Mesendoderm (in vitro differentiated cells): ENCODE measurements around the gene PIBF1.

Experiments used
- DNase-seq: peaks from one replicate; pipeline ENCODE4 v3.0.0; 2013
- H2AK5ac ChIP-seq: 2 replicates; pipeline ENCODE4 v1.6.1; 2013; ENCODE audit warnings: low read length, inconsistent platforms
- H2BK120ac ChIP-seq: 2 replicates; pipeline ENCODE4 v1.6.1; 2013; ENCODE audit warnings: low read depth, mild to moderate bottlenecking, low read length, moderate library complexity, mixed read lengths
- H2BK15ac ChIP-seq: replicated peaks from 2 replicates; pipeline ENCODE4 v1.6.1; 2013; ENCODE audit warnings: low read depth, mild to moderate bottlenecking, moderate library complexity
- H2BK5ac ChIP-seq: 2 replicates; pipeline ENCODE4 v1.6.1; 2013; ENCODE audit warnings: low read length, inconsistent platforms
- H3K18ac ChIP-seq: 2 replicates; pipeline ENCODE4 v1.6.1; 2013; ENCODE audit warnings: mild to moderate bottlenecking, low read length, mixed read lengths
- H3K23ac ChIP-seq: one replicate; pipeline ENCODE4 v1.6.1; 2013; ENCODE audit warnings: low read length
- H3K27ac ChIP-seq: 2 replicates; pipeline ENCODE4 v1.5.1; 2013; ENCODE audit warnings: low read depth, mild to moderate bottlenecking, inconsistent platforms, low read length, moderate library complexity
- H3K27me3 ChIP-seq: 2 replicates; pipeline ENCODE4 v1.6.1; 2013; ENCODE audit warnings: low read length, control low read depth, mild to moderate bottlenecking, inconsistent platforms; ENCODE audit not compliant: insufficient read depth, poor library complexity
- H3K36me3 ChIP-seq: 2 replicates; pipeline ENCODE4 v1.6.1; 2013; ENCODE audit warnings: low read length, inconsistent platforms; ENCODE audit not compliant: control insufficient read depth, insufficient read depth
- H3K4ac ChIP-seq: one replicate; pipeline ENCODE4 v1.6.1; 2013; ENCODE audit warnings: low read depth, mild to moderate bottlenecking, low read length, moderate library complexity
- H3K4me1 ChIP-seq: 2 replicates; pipeline ENCODE4 v1.6.1; 2013; ENCODE audit warnings: low read depth, low read length, inconsistent platforms; ENCODE audit not compliant: control insufficient read depth
- H3K4me2 ChIP-seq: 2 replicates; pipeline ENCODE4 v1.6.1; 2013; ENCODE audit warnings: low read length
- H3K4me3 ChIP-seq: 2 replicates; pipeline ENCODE4 v1.5.1; 2013; ENCODE audit warnings: mild to moderate bottlenecking, low read length
- H3K56ac ChIP-seq: one replicate; pipeline ENCODE4 v1.6.1; 2013; ENCODE audit warnings: low read length
- H3K79me1 ChIP-seq: 2 replicates; pipeline ENCODE4 v1.6.1; 2013; ENCODE audit warnings: low read length, inconsistent platforms
- H3K79me2 ChIP-seq: 2 replicates; pipeline ENCODE4 v1.6.1; 2013; ENCODE audit warnings: mild to moderate bottlenecking, low read length; ENCODE audit not compliant: control insufficient read depth, insufficient read depth
- H3K9ac ChIP-seq: 2 replicates; pipeline ENCODE4 v1.6.1; 2013; ENCODE audit warnings: low read length, inconsistent platforms
- H4K5ac ChIP-seq: one replicate; pipeline ENCODE4 v1.6.1; 2013; ENCODE audit warnings: low read length
- H4K8ac ChIP-seq: one replicate; pipeline ENCODE4 v1.6.1; 2013; ENCODE audit warnings: low read depth, mild to moderate bottlenecking, control low read depth, low read length, moderate library complexity
- WGBS: extraction: QIAGEN DNeasy Blood & Tissue Kit; methylation state at CpG from one replicate; pipeline ENCODE4 v1.1.7; 2013; ENCODE audit warnings: low lambda C conversion rate, missing lambda C conversion rate; ENCODE audit not compliant: insufficient coverage; ENCODE audit errors: extremely low coverage; 5-methylcytosine and 5-hydroxymethylcytosine counted together

The PIBF1 gene

GRCh38 chr13:72850959-72851677 lies 69.2 kb downstream of the PIBF1 start:
- Histone ChIP-seq H3K4me1 (no peaks in the 10 kb centered on the region), H3K27me3 (no peaks in the 10 kb centered on the region), H3K79me1 (no peaks in the 10 kb centered on the region), H2BK15ac (no peak overlapping the region), H3K9ac (no peak overlapping the region), H3K27ac (no peak overlapping the region), H2BK5ac (no peak overlapping the region), H3K4me3 (no peak overlapping the region), H3K79me2 (no peaks in the 10 kb centered on the region), H2BK120ac (no peak overlapping the region), H3K36me3 (no peaks in the 10 kb centered on the region), H3K23ac (no peak overlapping the region), H3K18ac (no peak overlapping the region), H3K4me2 (no peak overlapping the region), H3K56ac (no peak overlapping the region), H3K4ac (no peak overlapping the region), H4K8ac (no peak overlapping the region), H4K5ac (no peak overlapping the region), H2AK5ac (no peak overlapping the region)
- DNase-seq, result no peak
- no CpG with 5 or more reads among the region's 18 CpGs for WGBS

GRCh38 chr13:72851678-72852014 lies 69.7 kb downstream of the PIBF1 start:
- Histone ChIP-seq H3K79me1 (no peaks in the 10 kb centered on the region), H3K23ac (no peak overlapping the region), H3K4me3 (no peak overlapping the region), H2AK5ac (no peak overlapping the region), H4K5ac (no peak overlapping the region), H3K4me1 (no peaks in the 10 kb centered on the region), H2BK15ac (no peak overlapping the region), H3K36me3 (no peaks in the 10 kb centered on the region), H4K8ac (no peak overlapping the region), H3K18ac (no peak overlapping the region), H3K27ac (no peak overlapping the region), H3K79me2 (no peaks in the 10 kb centered on the region), H3K9ac (no peak overlapping the region), H2BK5ac (no peak overlapping the region), H2BK120ac (no peak overlapping the region), H3K4me2 (no peak overlapping the region), H3K56ac (no peak overlapping the region), H3K4ac (no peak overlapping the region), H3K27me3 (no peaks in the 10 kb centered on the region)
- no CpG with 5 or more reads among the region's 3 CpGs for WGBS
- peak; percentile 4 for DNase-seq

- H3K36me3 ChIP-seq, result no peaks in the 10 kb centered on the region
- no peak overlapping the region for H4K5ac ChIP-seq
- H3K9ac ChIP-seq, result no peak overlapping the region
- no peaks in the 10 kb centered on the region for H3K4me1 ChIP-seq
- H3K56ac ChIP-seq, result no peak overlapping the region
- no peak overlapping the region for H3K4ac ChIP-seq
- no peak for DNase-seq
- H3K27me3 ChIP-seq, result no peaks in the 10 kb centered on the region
- WGBS, result no CpG with 5 or more reads among the region's 12 CpGs
- no peak overlapping the region for H4K8ac ChIP-seq
- no peak overlapping the region for H2AK5ac ChIP-seq
- H3K27ac ChIP-seq, result no peak overlapping the region
- H3K79me2 ChIP-seq, result no peaks in the 10 kb centered on the region
- H3K18ac ChIP-seq, result no peak overlapping the region
- no peaks in the 10 kb centered on the region for H3K79me1 ChIP-seq
- no peak overlapping the region for H3K4me3 ChIP-seq
- H2BK5ac ChIP-seq, result no peak overlapping the region
- no peak overlapping the region for H2BK15ac ChIP-seq
- no peak overlapping the region for H3K23ac ChIP-seq
- no peak overlapping the region for H2BK120ac ChIP-seq
- no peak overlapping the region for H3K4me2 ChIP-seq
These were observed 70.3 kb downstream of the PIBF1 start for GRCh38 chr13:72852207-72852606.

GRCh38 chr13:72853000-72853399 lies 71.1 kb downstream of the PIBF1 start:
- H3K79me2 ChIP-seq, result no peaks in the 10 kb centered on the region
- no peaks in the 10 kb centered on the region for H3K4me1 ChIP-seq
- no peak overlapping the region for H2BK15ac ChIP-seq
- H4K5ac ChIP-seq, result no peak overlapping the region
- no peak overlapping the region for H2BK5ac ChIP-seq
- no peaks in the 10 kb centered on the region for H3K79me1 ChIP-seq
- DNase-seq, result no peak
- H3K18ac ChIP-seq, result no peak overlapping the region
- WGBS, result no CpG with 5 or more reads among the region's 1 CpG
- H2AK5ac ChIP-seq, result no peak overlapping the region
- no peak overlapping the region for H3K23ac ChIP-seq
- H2BK120ac ChIP-seq, result no peak overlapping the region
- no peak overlapping the region for H4K8ac ChIP-seq
- H3K9ac ChIP-seq, result no peak overlapping the region
- no peaks in the 10 kb centered on the region for H3K27me3 ChIP-seq
- H3K4me3 ChIP-seq, result no peak overlapping the region
- H3K4ac ChIP-seq, result no peak overlapping the region
- no peaks in the 10 kb centered on the region for H3K36me3 ChIP-seq
- no peak overlapping the region for H3K27ac ChIP-seq
- H3K4me2 ChIP-seq, result no peak overlapping the region
- H3K56ac ChIP-seq, result no peak overlapping the region

- no peak overlapping the region for H2BK5ac ChIP-seq
- no peak overlapping the region for H2AK5ac ChIP-seq
- H3K27me3 ChIP-seq, result no peaks in the 10 kb centered on the region
- H3K79me2 ChIP-seq, result no peaks in the 10 kb centered on the region
- H3K23ac ChIP-seq, result no peak overlapping the region
- H4K8ac ChIP-seq, result no peak overlapping the region
- no CpG with 5 or more reads among the region's 9 CpGs for WGBS
- H3K4ac ChIP-seq, result no peak overlapping the region
- H3K4me3 ChIP-seq, result no peak overlapping the region
- no peak overlapping the region for H3K56ac ChIP-seq
- no peak overlapping the region for H3K18ac ChIP-seq
- H2BK120ac ChIP-seq, result no peak overlapping the region
- H3K9ac ChIP-seq, result no peak overlapping the region
- no peak overlapping the region for H4K5ac ChIP-seq
- H3K4me2 ChIP-seq, result no peak overlapping the region
- H2BK15ac ChIP-seq, result no peak overlapping the region
- H3K79me1 ChIP-seq, result no peaks in the 10 kb centered on the region
- no peaks in the 10 kb centered on the region for H3K36me3 ChIP-seq
- no peak overlapping the region for H3K27ac ChIP-seq
- DNase-seq, result no peak
- H3K4me1 ChIP-seq, result no peaks in the 10 kb centered on the region
These were observed 82.4 kb downstream of the PIBF1 start for GRCh38 chr13:72864142-72865011.
